Tibial nerve (tissue), 3 donors: Measurements from ENCODE around the gene DENND5B.

Experiments
- CTCF ChIP-seq, 5 experiments: fragments of 200-600 bp in 3 of 5; fragments of 450-650 bp in 2 of 5; sonication (generic) in 3 of 5; IDR thresholded peaks; one replicate each; pipeline ENCODE4 v1.5.1; 2016 to 2019; ENCODE audit warnings: antibody characterized with exemption in 5 of 5, mild to moderate bottlenecking in 3 of 5, moderate library complexity in 2 of 5
- POLR2A ChIP-seq, 2 donors: fragments of 450-650 bp; IDR thresholded peaks; one replicate each; pipeline ENCODE4 v1.6.1; 2017; ENCODE audit warnings: antibody characterized with exemption in 2 of 2, mild to moderate bottlenecking in 2 of 2, moderate library complexity in 2 of 2

GRCh38 chr12:31366104-31366621 lies 224.8 kb downstream of the DENND5B start:
- no peak for TF ChIP-seq CTCF (IDR thresholded peaks at IDR 0.05)
- no peak for TF ChIP-seq POLR2A (IDR thresholded peaks at IDR 0.05)
